ENCODE data around the gene GSTA5.
"Not testable (repeated sequence)": the region's sequence is repeated elsewhere in the genome, so short reads cannot be mapped to it uniquely, and the experiment has no call there.

Gene GSTA5

GRCh38 chr6:52788478-52788877, 52.1 kb downstream of the GSTA5 start:
- DNase-seq (ENCODE audit: low spot score), result no peak

GRCh38 chr6:52787917-52788316, 52.7 kb downstream of the GSTA5 start:
- DNase-seq (ENCODE audit: low spot score), result no peak

GRCh38 chr6:52786249-52786956, 54.2 kb downstream of the GSTA5 start:
- no peak for DNase-seq (ENCODE audit: low spot score)

- DNase-seq (ENCODE audit: low spot score), result not testable (repeated sequence)
Observed at GRCh38 chr6:52782696-52783274, 57.8 kb downstream of the GSTA5 start.

GRCh38 chr6:52782209-52782608, 58.4 kb downstream of the GSTA5 start:
- not testable (repeated sequence) for DNase-seq (ENCODE audit: low spot score)
